GM10266 (cell line): ENCODE data around the gene DLL1.

Source experiments
- DNase-seq: peaks from one replicate; pipeline ENCODE4 v3.0.0; 2012; ENCODE audit errors: extremely low spot score
- CTCF ChIP-seq: IDR thresholded peaks from 2 replicates; pipeline ENCODE4 v1.5.1; 2012; ENCODE audit warnings: mild to moderate bottlenecking, low read depth; ENCODE audit not compliant: control insufficient read depth, insufficient read depth; ENCODE audit errors: missing control alignments

The DLL1 gene

GRCh38 chr6:170274713-170275560, 15.9 kb downstream of the DLL1 start:
- no peak for DNase-seq
- TF ChIP-seq CTCF: no peak

GRCh38 chr6:170273681-170274080, 17.2 kb downstream of the DLL1 start:
- TF ChIP-seq CTCF: no peak
- DNase-seq: no peak

- no peak for TF ChIP-seq CTCF
- no peak for DNase-seq
Observed at GRCh38 chr6:170273191-170273590, 17.7 kb downstream of the DLL1 start.

- DNase-seq: no peak
- TF ChIP-seq CTCF: no peak
Observed at GRCh38 chr6:170272341-170273065, 18.4 kb downstream of the DLL1 start.

- no peak for TF ChIP-seq CTCF
- peak; percentile 93 for DNase-seq
Observed at GRCh38 chr6:170271771-170272314, 19.0 kb downstream of the DLL1 start.

- DNase-seq: no peak
Observed at GRCh38 chr6:170270984-170271593, 19.8 kb downstream of the DLL1 start.

More at GRCh38 chr6:170270984-170271593, 19.8 kb downstream of the DLL1 start:
- TF ChIP-seq CTCF: no peak
